ENCODE measurements around the gene TBPL1.

TBPL1 gene

GRCh38 chr6:134020543-134020942 is 67.5 kb downstream of the TBPL1 start:
- DNase-seq (ENCODE audit: low spot score) = no peak
- no peak for TF ChIP-seq CTCF (IDR thresholded peaks at IDR 0.05)
- H3K27ac ChIP-seq = peak overlapping the region in 1 of 2 donors; percentile 38
- H3K4me3 ChIP-seq = peak overlapping the region; percentile 25

GRCh38 chr6:134020968-134021367 is 67.9 kb downstream of the TBPL1 start:
- Histone ChIP-seq H3K4me3 (no peak overlapping the region), H3K27ac (peak overlapping the region in 1 of 2 donors; percentile 38)
- no peak for DNase-seq (ENCODE audit: low spot score)
- no peak for TF ChIP-seq CTCF (IDR thresholded peaks at IDR 0.05)

- no peak for TF ChIP-seq CTCF (IDR thresholded peaks at IDR 0.05)
Measured at GRCh38 chr6:134021396-134022122, 68.5 kb downstream of the TBPL1 start.

GRCh38 chr6:134022650-134023049 is 69.6 kb downstream of the TBPL1 start:
- no peak for TF ChIP-seq CTCF (IDR thresholded peaks at IDR 0.05)
- no peak for DNase-seq (ENCODE audit: low spot score)
- no peak overlapping the region for H3K27ac ChIP-seq
- no peak overlapping the region for H3K4me3 ChIP-seq

More at GRCh38 chr6:134021396-134022122, 68.5 kb downstream of the TBPL1 start:
- no peak for DNase-seq (ENCODE audit: low spot score)
- Histone ChIP-seq H3K4me3 (no peak overlapping the region), H3K27ac (no peak overlapping the region)

GRCh38 chr6:134026597-134026996 is 73.6 kb downstream of the TBPL1 start:
- DNase-seq (ENCODE audit: low spot score) = no peak
- no peak overlapping the region for H3K27ac ChIP-seq
- H3K4me3 ChIP-seq = no peak overlapping the region
- no peak for TF ChIP-seq CTCF (IDR thresholded peaks at IDR 0.05)

GRCh38 chr6:134028438-134028837 is 75.4 kb downstream of the TBPL1 start:
- no peak overlapping the region for H3K4me3 ChIP-seq
- no peak for TF ChIP-seq CTCF (IDR thresholded peaks at IDR 0.05)
- H3K27ac ChIP-seq = no peak overlapping the region
- no peak for DNase-seq (ENCODE audit: low spot score)
